Measurements from ENCODE around the gene DNAH17.

- TF ChIP-seq, protein P1, sequence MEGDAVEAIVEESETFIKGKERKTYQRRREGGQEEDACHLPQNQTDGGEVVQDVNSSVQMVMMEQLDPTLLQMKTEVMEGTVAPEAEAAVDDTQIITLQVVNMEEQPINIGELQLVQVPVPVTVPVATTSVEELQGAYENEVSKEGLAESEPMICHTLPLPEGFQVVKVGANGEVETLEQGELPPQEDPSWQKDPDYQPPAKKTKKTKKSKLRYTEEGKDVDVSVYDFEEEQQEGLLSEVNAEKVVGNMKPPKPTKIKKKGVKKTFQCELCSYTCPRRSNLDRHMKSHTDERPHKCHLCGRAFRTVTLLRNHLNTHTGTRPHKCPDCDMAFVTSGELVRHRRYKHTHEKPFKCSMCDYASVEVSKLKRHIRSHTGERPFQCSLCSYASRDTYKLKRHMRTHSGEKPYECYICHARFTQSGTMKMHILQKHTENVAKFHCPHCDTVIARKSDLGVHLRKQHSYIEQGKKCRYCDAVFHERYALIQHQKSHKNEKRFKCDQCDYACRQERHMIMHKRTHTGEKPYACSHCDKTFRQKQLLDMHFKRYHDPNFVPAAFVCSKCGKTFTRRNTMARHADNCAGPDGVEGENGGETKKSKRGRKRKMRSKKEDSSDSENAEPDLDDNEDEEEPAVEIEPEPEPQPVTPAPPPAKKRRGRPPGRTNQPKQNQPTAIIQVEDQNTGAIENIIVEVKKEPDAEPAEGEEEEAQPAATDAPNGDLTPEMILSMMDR (IDR thresholded peaks at IDR 0.05), result no peak
- TF ChIP-seq EP300 (IDR thresholded peaks at IDR 0.05; ENCODE audit: low read depth) (no peak), POLR2AphosphoS5 (IDR thresholded peaks at IDR 0.05) (no peak), POLR2A (IDR thresholded peaks at IDR 0.05) (no peak)
Measured at GRCh38 chr17:78605429-78605828, 28.2 kb upstream of the DNAH17 start.

All from transverse colon (tissue), 4 donors.